ENCODE data around the gene SLC26A1. TPM values are rescaled to one million over a fixed set of nuclear protein-coding genes. Genes with fewer than 3 reads are reported as not detected.
"Not testable (repeated sequence)": the region's sequence is repeated elsewhere in the genome, so short reads cannot be mapped to it uniquely, and the experiment has no call there.

Gene SLC26A1
- total RNA-seq, 1 donor from 2014 or later = not detected

DNA sequence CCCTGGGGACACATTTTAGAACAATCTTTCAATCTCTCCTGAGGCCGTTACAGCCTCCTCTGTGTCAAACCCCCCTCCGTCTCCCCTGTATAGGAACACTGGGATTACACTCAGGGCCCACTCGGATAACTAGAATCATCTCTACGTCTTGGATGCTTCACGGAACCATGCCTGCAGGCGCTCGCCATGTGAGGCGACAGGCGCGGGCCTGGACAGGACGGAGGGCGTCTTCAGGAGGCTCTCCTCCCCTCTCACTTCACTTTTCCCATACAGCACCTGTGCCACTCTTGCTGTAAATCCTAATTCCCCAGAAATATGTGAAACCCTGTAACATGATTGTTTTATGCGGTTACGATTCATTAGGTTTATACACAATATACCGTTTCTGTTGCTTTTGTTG, 10.4 kb downstream of the SLC26A1 start:
- DNase-seq = no peak

DNA sequence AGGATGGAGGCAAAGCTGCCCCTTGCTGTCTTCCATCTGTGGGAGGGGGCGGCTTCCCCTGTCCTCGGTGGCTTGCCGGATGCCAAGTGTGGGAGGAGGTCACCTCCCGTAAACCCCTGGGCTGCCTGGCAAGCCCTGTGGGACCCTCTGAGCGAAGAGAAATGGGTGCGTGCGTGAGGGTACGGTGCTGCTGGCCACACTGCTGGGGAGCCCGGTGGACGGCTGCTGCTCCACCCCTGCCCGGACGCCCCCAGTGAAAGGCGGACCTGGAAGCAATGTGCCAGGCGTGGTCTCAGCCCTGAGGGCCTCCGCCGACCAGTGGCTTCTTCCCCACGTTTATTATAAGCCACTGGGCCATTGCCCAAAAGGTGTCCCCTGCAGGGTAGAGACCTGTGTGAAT, 10.9 kb downstream of the SLC26A1 start:
- no peak for DNase-seq

DNA sequence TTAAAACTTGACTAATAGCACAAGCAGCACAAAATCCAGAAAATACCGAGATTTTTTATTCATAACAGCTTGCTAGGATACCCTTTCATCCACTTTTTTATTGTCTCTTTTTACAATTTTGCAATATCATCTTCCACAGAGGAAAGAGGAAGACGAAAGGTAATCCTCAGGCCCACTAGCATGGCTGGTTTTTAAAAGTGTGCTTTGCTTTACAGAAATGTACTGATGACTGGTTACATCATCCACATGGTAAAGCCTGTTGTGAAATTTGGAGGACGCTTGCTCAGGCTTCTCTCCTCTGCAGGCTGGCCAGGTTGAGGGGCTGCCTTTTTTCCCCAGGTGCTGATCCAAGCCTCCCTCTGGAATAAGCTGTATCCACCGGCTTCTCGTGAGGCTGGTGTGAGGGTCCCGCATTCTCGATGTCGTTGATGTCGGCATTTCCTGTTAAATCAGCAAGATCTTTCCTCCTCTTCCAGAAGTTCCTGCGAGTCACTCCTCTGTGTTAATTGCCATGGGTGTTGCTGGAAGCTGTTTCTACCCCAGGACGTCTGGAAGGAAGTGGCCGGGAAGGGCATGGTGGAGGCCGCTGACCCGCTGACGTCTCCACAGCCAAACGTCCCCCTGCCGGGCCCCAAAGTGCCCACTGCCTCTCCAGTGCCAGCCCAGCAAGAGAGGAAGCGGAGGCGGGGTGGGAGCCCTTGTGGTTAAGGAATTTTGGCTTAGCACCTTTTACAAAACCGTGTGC, 14.1 kb downstream of the SLC26A1 start:
- peak; percentile 58 for DNase-seq

DNA sequence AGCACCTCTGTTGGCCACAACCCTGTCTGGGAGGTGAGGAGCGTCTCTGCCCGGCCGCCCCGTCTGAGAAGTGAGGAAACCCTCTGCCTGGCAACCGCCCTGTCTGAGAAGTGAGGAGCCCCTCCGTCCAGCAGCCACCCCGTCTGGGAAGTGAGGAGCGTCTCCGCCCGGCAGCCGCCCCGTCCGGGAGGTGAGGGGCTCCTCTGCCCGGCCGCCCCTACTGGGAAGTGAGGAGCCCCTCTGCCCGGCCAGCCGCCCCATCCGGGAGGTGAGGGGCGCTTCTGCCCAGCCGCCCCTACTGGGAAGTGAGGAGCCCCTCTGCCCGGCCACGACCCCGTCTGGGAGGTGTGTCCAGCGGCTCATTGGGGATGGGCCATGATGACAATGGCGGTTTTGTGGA, 17.2 kb downstream of the SLC26A1 start:
- DNase-seq = not testable (repeated sequence)

DNA sequence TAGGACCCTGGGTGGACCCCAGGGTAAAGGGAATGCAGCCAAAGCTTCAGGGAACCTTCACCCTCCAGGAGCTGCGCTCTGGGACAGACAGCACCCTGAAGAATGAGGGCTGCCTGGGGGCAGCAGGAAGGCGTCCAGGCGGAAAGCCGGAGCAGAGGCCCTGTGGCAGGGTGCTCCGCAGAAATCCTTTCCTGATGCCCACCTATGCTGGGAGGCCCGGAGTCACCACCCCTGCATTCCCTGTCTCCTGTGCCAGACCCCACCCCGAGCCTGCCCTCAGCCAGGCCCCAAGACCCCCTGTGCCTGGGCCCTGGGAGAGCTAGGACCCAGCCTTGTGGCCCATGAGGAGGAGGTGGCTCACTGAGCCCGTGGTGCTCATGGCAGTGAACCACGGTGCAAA, 18.5 kb downstream of the SLC26A1 start:
- DNase-seq = no peak

DNA sequence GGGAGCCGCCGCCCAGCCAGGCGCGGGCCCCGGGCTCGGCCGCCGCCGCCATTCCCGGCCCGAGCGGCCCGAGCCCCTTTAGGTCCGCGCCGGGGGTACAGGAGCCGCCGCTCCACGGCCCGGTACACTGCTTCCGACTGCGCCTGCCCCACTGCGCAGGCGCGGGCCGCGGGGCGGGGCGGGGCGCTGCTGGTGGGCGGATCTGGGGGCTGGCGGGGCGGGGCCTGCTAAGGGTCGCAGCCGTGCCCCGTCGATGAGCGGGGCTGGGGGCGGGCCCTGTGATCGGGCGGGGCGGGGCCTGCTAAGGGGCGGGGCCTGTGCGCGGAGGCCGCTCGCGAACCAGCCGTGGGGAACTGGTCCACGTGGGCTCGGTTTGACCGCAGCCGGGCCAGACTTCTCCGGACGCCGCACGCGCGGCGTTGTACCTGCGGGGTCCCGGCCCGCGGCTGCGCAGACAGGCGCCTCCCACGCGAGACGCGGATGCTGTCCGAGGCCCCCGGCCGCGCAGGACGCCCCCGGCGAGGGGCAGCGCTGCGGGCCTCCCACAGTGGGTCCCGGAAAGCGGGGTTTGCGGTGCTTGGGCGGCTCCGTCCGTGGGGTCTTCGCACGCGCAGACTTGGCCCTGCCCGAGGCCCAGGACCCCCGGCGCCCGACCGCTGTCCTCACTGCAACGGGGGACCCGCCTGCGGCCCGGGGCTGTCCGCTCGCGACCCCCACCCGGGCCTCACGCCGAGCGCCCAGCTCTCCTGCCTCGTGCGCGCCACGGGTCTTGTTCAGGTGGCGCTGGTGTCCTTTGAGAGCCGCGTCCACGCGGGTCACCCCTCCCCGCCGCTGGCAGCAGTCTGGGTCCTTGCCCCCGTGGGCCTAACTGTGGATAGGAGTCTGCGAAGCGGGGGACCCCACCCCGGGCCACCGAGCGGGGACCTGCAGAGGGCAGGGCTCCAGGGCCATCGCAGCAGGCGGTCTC, 19.5 kb downstream of the SLC26A1 start, which contains the start of gene DGKQ:
Gene DGKQ, minus strand, starts transcription at position 139 of the 967 bp plus-strand sequence. Its CDS starts 87 bp downstream, at position 52.
- DNase-seq = peak; percentile 91

DNA sequence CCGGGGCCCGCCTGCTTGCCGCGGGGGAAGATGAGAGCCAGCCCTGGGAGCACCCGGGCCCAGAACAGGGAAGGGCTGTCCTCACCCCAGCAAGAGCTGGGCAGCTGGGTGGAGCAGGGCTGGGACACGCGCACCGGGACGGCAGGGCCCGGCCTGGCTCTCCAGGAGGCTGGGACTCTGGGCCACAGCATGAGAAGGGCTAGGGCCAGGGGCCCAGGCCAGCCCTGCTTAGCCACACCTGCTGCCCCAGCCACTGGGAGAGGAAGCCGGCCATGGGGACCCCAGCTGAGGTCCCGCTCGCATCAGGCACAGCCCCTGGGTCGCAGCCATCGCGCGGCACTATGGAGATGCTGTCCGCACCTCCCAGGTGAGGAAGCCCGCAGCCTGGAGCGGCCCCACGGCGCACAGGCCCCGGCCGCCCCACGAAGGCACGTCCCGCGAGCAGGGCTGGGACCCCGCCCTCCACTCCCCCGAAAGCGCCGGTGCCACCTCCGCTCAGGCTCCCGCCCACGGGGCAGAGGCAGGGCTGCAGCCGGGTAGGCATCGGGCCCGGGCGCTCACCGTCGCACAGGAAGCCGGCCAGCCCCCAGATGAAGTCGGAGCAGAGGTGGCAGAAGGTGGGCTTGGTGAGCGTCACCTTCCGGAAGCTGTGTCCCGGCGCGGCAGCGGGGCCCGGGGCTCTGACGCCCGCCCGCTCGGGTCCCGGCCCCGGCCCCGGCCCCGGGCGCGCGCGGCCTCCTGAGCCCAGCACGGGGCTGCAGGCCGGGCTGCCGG, 20.4 kb downstream of the SLC26A1 start:
- peak; percentile 39 for DNase-seq

DNA sequence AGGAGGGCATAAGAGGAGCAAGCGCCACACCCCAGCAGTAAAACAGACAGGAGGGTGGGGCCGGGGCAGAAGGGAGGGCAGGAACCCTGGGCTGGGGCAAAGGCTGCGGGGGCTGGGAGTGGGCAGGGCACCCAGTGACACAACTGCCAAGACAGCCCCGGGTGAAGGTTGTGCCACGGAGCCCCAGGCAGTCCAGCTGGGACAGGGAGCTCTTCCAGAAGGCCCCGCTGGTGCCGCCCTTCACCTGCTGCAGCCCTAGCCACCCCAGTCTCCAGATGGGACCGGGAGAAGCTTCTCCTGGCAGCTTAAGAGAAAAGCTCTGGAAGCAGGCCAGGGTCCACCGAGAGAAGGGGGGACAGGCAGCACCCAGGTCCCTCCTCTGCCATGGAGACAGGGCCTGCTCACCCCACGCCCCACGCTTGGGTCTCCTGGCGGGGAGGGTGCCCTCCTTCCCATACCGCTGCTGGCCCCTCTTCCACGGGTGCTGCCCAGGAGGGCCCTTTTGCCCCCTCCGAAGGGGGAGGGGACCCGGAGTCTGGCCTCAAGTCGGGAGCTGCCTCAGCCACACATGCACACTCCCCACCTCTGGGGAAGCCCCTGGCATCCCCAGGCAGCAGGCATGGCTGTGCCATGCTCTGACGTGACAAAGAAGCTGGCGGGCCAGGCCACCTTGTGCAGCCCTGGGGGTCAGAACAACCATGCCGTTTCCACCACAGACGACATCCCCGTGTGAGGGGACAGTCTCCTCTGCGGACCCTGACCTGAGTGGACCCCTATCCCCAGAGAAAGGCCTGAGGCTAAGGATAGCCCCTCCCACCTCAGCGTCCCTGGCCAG, 21.3 kb downstream of the SLC26A1 start:
- DNase-seq = no peak

DNA sequence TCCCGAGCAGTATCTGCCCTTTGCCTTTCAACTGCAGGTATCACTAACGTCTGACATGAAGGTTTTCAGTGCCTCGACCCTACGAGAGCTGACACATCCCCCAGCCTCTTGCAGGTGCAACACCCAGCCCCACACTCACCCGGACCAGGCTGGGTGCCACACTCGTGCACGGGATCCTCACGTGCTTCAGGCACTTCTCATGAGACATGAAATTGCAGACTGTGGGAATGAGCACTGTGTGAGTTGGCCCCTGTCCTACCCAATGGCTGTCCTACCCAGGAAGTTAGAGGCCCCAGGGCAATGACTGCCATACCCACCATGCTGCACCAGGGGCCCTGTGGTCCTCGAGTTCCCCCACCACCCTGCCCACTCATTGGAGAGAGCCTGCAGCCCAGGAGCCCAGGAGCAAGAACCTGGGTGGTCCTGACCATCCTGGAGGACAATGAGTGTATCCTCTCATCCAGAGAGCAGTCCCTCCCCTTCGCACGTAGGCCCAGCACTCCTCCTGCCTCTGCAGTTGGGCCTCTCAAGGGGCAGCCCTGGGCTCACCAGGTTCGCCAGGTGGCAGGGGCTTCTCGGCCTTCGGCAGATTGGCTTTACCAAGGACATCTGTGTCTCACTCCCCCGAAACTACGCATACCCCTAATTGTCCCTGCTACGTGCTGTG, 22.2 kb downstream of the SLC26A1 start:
- DNase-seq = no peak

DNA sequence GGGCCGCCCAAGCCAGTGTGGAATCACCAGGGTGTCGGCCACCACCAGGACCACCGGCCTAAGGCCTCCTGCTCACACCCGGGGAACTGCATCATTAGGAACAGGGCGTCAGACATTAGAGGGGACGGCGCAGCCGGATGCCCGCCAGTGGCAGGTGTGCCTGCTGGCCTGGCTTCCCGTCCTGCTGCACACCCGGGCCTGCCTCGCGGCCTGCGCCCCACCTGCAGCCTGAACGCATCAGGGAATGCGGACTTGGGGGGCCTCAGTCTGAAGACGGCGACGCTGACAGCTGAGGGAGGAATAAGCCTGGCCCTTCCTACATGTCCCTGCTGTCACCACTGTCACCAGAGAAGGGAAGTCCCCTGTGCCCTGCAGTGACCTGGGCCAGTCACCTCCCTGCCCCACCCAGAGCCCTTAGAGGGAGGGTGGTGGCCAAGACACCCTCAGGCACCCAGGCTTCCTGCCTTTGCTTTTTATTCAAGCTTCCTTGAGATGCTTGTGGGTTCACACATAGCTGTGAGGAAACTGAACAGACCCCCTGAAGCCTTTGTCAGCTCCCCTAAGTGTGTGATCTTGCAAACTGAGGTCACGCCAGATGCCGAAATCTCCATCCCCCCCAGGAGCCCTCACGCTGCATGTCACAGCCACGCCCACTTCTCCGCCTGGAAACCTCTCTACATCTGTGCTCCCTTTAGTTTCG, 23.0 kb downstream of the SLC26A1 start:
- no peak for DNase-seq

DNA sequence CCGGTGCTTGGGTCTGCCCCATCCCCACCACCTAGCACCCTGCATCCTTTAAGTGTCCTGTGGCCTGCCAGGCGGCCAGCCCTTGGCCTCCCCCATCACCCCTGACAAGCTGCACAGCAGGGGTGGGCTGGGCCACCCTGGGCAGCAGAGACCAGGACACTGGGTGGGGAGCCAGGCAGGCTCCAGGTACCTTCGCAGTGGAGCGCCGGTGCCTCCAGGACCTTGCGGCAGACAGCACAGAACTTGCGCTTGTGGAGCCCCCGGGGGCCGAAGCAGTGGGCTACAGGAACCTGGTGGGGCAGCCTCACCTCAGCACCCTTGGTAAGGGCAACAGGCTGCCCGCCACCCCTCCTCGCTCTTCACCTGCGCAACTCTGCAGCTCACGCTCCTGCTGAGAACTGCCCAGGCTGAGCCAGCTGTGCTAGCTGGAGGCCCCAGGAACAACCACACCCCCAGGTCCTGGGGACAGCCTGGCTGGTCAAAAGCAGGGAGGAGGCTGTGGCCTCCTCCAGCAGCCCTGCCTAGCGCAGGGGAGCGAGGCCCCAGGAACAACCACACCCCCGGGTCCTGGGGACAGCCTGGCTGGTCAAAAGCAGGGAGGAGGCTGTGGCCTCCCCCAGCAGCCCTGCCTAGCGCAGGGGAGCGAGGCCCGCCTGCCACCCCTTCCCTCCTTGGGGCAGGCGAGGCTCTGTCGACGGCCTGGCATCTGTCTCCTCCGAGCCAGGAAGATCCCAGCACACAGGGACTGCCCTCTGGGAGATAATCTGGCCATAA, 24.4 kb downstream of the SLC26A1 start:
- no peak for DNase-seq

DNA sequence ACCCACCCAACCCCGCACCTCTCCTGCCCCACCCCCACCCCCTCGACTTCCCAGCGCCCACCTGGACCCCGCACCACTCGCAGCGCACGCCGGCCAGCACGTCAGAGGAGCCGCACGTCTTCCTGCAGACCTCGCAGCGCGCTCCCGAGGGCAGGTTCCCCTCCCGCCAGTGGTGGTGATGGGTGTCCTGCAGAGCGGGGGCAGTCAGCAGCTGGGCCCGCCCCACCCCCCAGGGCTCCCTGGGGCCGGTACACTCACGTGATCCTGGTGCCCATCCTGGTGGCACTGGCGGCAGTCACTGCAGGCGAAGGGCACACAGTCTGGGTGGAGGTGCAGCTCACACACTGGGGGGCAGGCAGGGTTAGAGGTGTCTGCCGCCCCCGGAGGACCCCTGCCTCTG, 25.0 kb downstream of the SLC26A1 start:
- no peak for DNase-seq

DNA sequence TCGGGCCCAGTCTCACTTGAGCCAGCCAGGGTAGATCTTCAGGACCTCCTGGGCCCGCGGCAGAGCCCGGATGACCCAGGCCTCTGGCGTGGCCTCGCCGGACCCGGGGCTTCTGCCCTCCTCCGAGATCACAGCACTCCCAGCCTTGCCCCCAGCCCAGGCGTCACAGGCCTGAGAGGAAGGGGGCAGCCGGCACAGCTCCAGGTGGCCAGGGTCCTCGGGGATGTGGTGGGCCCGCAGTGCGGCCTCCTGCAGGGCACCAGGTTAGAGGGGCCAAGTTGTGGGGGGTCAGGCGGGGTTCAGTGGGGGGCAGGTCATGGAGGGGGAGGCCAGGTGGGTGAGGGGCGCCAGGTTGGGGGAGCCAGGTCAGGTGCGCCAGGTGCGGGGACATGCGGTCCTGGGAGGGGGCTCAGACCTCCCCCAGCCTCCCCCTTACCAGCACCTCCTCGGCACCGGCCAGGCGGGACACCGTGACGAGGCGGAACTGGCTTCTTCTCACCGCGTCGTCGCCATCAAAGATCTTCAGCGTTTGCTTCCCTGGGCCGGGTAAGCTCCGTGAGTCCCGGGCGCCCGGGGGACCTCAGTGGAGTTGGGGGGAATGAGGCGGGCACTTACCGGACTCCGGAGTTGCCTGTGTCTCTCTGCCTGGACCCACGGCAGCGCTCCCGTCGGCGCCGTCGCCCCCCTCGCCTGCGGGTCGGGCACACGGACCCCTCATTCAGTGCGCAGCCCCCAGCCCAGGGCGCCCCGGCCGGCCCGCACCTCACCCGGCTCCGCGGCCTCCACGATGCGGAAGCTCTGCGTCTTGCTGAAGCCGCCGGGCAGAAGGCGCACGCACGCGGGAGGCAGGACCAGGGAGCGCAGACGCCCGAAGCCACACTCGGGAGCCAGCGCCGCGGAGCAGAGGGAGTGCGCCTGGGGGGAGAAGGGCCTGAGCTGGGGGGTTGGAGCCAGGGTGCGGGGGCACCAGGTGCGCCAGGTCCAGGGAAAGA, 25.8 kb downstream of the SLC26A1 start:
- DNase-seq = no peak

DNA sequence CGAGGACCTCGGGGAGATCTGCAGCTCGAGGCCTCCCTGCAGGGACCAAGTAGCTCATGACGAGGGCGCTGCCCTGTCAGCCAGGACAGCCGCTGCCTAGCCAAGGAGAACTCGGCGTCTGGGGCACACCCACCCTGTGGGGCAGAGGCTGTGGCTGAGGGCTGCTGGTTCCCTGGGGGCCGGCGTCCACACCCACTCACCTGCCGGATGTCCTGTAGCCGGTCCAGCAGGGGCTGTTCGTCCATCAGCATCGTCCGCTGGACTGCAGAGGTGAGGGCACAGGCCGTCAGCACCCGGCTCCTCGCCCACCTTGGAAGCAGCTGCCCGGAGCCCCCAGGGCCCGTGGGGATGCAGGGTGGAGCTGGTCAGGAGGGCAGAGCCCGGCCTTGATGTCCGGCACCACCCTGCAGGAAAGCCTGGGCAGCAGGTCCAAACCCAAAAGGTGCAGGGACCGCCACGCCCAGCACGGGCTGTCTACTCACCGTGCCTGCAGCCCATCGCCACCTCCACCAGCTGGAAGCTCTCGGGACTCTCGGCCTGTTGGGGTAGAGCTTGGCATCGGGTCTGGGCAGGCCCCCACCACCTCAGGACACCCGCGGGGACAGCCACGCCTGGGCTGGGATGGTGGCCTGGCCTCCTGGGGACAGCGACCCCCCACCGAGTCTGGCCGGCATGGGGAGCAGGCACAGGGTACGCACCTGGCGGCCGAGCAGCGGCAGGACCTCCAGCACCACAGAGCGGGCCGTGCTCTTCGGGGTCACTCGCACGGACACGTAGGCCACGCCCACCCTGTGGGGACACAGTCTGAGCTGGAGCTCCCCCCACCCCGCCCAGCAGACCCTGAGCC, 26.7 kb downstream of the SLC26A1 start:
- DNase-seq = no peak

DNA sequence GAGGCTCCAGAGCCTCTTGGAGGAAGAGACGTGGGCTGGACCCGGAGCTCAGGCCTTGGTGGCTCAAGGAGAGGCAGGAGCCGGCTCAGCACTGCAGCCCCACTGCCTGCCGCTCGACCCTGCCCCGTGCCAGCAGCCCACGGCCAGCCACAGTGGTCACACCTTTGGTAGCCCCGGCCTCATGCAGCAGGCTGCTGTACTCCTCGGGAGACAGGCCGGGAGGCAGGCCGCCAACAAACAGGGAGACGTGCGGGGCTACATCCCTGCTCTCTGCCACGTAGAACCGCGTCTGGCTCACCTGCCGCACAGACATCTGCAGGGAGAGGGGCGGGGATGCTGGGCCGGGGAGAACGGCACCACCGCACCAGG, 27.5 kb downstream of the SLC26A1 start:
- DNase-seq = no peak

DNA sequence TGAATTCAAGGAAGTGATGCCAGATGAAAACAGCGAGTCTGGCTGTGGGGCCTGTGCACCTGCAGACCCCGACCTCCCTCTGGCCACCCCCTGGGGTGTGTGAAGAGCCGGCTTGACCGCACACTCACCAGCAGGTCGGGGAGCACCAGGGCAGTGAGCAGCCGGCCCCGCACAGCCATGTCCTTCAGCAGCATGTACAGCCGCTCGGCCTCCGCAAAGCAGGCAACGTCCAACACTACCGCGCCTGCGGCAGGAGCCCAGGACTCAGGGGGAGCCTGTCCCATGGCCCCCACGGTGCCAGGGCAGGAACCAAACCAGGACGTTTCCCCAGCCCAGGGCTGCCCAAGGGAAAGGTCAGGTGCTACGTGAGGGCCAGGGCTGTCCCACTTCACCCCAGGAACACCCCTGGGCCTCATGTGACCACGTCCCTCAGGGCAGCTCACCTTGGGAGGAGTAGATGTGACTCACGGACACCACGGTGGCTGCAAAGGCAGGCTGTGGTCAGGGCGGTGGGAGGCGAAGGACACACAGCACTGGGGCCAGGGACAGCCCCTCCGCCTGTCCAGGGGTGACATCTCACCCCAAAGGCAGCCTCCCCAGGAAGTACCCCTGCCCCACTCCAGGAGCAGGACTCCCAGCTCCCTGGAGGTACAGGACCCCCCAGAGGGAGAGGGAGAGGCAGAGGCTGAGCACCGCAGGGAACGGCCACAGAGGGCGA, 28.0 kb downstream of the SLC26A1 start:
- DNase-seq = no peak

All from dermis blood vessel endothelial cell (primary cell).